Measurements from ENCODE around the gene PLCL1.

Gene PLCL1

DNA sequence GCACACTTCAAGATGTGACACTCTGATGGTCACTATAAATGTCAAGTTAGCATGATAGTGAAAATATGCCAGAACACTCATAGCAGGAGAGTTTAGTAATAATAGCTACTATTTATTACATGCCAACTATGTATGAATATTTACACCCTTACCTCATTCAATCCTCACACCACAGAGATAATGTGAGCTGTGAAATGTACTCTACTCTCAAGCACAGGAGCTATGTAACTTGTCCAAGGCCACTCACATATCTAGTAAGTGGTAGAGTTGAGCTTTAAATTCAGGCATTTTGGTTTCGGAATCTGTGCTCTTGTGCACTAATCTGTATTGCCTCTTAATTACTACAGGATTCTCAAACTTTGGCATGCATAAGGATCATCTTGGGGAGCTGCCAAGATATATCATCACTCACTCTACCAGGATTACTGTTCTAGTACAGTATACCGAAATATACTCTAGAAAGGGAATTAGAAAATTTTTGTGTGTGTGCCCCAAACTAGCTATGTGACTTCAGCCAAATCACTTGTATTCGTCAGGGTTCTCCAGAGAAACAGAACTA is 154.3 kb downstream of the PLCL1 start:
- Histone ChIP-seq H3K4me1 (ENCODE audit: low read depth, poor library complexity, severe bottlenecking) (no peaks in the 10 kb centered on the region), H3K4me3 (IDR thresholded peaks at IDR 0.05; ENCODE audit: insufficient read depth, low read depth, low read length) (no peak overlapping the region), H4K20me1 (ENCODE audit: insufficient read depth) (no peaks in the 10 kb centered on the region), H3K9ac (no peak overlapping the region), H3K27ac (no peak overlapping the region), H3K4me2 (no peak overlapping the region), H3K36me3 (ENCODE audit: insufficient read depth) (no peaks in the 10 kb centered on the region), H2AFZ (ENCODE audit: low read depth) (no peak overlapping the region), H3K27me3 (ENCODE audit: insufficient read depth, low read depth) (no peaks in the 10 kb centered on the region), H3K79me2 (ENCODE audit: insufficient read depth, low read depth) (no peaks in the 10 kb centered on the region)
- TF ChIP-seq, protein P1, sequence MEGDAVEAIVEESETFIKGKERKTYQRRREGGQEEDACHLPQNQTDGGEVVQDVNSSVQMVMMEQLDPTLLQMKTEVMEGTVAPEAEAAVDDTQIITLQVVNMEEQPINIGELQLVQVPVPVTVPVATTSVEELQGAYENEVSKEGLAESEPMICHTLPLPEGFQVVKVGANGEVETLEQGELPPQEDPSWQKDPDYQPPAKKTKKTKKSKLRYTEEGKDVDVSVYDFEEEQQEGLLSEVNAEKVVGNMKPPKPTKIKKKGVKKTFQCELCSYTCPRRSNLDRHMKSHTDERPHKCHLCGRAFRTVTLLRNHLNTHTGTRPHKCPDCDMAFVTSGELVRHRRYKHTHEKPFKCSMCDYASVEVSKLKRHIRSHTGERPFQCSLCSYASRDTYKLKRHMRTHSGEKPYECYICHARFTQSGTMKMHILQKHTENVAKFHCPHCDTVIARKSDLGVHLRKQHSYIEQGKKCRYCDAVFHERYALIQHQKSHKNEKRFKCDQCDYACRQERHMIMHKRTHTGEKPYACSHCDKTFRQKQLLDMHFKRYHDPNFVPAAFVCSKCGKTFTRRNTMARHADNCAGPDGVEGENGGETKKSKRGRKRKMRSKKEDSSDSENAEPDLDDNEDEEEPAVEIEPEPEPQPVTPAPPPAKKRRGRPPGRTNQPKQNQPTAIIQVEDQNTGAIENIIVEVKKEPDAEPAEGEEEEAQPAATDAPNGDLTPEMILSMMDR (conservative IDR thresholded peaks at IDR 0.05; ENCODE audit: low read depth, low read length) = no peak

DNA sequence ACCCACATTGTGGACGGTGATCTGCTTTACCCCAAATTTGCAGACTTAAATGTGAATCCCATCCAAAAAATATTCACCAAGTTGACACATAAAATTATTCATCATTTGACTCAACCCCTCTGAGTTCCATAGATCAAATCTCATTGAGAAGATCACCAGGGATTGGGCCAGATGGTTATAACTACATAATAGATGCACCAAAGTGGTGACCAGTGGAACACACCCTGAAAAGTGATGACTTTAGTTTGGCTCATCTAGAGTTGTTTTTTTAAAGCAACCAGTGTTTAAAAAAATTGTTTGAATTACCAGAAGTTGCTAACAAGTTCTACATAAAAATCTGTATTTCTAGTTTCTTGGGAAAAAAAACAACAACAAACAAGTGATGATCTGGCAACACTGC is 155.0 kb downstream of the PLCL1 start:
- H3K79me2 ChIP-seq (ENCODE audit: insufficient read depth, low read depth) = no peaks in the 10 kb centered on the region
- TF ChIP-seq, protein P1 (conservative IDR thresholded peaks at IDR 0.05; ENCODE audit: low read depth, low read length) = no peak
- no peak overlapping the region for H3K4me2 ChIP-seq
- no peak overlapping the region for H3K27ac ChIP-seq
- no peak overlapping the region for H3K9ac ChIP-seq
- no peaks in the 10 kb centered on the region for H4K20me1 ChIP-seq (ENCODE audit: insufficient read depth)
- H2AFZ ChIP-seq (ENCODE audit: low read depth) = no peak overlapping the region
- no peaks in the 10 kb centered on the region for H3K27me3 ChIP-seq (ENCODE audit: insufficient read depth, low read depth)
- no peaks in the 10 kb centered on the region for H3K4me1 ChIP-seq (ENCODE audit: low read depth, poor library complexity, severe bottlenecking)
- H3K4me3 ChIP-seq (IDR thresholded peaks at IDR 0.05; ENCODE audit: insufficient read depth, low read depth, low read length) = no peak overlapping the region
- no peaks in the 10 kb centered on the region for H3K36me3 ChIP-seq (ENCODE audit: insufficient read depth)

DNA sequence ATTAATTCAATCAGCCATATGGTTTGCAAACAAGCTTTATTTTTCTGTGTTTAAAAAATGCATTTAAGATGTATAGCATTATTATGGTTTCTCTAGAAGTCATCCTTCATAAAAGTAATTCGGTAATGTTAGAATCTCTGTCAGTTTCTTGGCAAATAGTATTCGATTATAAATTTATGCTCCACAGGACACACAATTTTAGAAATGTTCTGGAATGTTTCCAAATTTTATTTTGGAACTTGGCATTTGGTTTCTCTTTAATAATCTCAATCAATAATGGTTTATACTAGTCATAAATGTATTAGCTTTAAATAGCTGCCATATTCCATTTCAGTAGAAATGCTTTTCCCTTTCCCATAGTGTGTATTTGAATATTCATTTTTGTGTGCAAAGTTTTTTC is 156.4 kb downstream of the PLCL1 start:
- Histone ChIP-seq H3K27ac (no peak overlapping the region), H3K4me3 (IDR thresholded peaks at IDR 0.05; ENCODE audit: insufficient read depth, low read depth, low read length) (no peak overlapping the region), H3K4me1 (ENCODE audit: low read depth, poor library complexity, severe bottlenecking) (no peaks in the 10 kb centered on the region), H2AFZ (ENCODE audit: low read depth) (no peak overlapping the region), H3K4me2 (no peak overlapping the region), H3K36me3 (ENCODE audit: insufficient read depth) (no peaks in the 10 kb centered on the region), H3K27me3 (ENCODE audit: insufficient read depth, low read depth) (no peaks in the 10 kb centered on the region), H3K9ac (no peak overlapping the region), H3K79me2 (ENCODE audit: insufficient read depth, low read depth) (no peaks in the 10 kb centered on the region), H4K20me1 (ENCODE audit: insufficient read depth) (no peaks in the 10 kb centered on the region)
- TF ChIP-seq, protein P1 (conservative IDR thresholded peaks at IDR 0.05; ENCODE audit: low read depth, low read length) = no peak

DNA sequence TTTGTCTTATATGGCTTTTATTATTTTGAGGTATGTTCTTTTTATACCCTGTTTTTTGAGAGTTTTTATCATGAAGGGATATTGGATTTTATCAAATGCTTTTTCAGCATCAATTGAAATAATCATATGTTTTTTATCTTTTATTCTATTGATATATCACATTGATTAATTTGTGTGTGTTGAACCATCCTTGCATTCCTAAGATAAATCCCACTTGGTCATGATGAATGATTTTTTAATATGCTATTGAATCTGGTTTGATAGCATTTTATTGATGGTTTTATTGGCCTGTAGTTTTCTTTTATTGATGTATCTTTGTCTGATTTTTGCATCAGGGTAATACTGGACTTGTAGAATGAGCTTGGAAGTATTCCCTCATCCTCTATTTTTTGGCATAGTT is 160.3 kb downstream of the PLCL1 start:
- no peaks in the 10 kb centered on the region for H3K36me3 ChIP-seq (ENCODE audit: insufficient read depth)
- H3K4me1 ChIP-seq (ENCODE audit: low read depth, poor library complexity, severe bottlenecking) = no peaks in the 10 kb centered on the region
- no peaks in the 10 kb centered on the region for H3K79me2 ChIP-seq (ENCODE audit: insufficient read depth, low read depth)
- no peaks in the 10 kb centered on the region for H3K27me3 ChIP-seq (ENCODE audit: insufficient read depth, low read depth)
- no peak overlapping the region for H3K4me2 ChIP-seq
- no peak overlapping the region for H2AFZ ChIP-seq (ENCODE audit: low read depth)
- no peak overlapping the region for H3K9ac ChIP-seq
- H4K20me1 ChIP-seq (ENCODE audit: insufficient read depth) = no peaks in the 10 kb centered on the region
- H3K27ac ChIP-seq = no peak overlapping the region
- TF ChIP-seq, protein P1 (conservative IDR thresholded peaks at IDR 0.05; ENCODE audit: low read depth, low read length) = no peak
- no peak overlapping the region for H3K4me3 ChIP-seq (IDR thresholded peaks at IDR 0.05; ENCODE audit: insufficient read depth, low read depth, low read length)

Measured in KMS-11 (cell line).